Ishikawa (cell line): ENCODE measurements around the gene KIF15.

ENCODE experiments used
- CEBPB ChIP-seq: IDR thresholded peaks from 2 replicates; pipeline ENCODE4 v1.6.1; 2012
- EGR1 ChIP-seq: IDR thresholded peaks from 2 replicates; pipeline ENCODE4 v1.6.1; 2012
- EP300 ChIP-seq: IDR thresholded peaks from 2 replicates; pipeline ENCODE4 v1.6.1; 2012; ENCODE audit warnings: borderline replicate concordance
- NFIC ChIP-seq: IDR thresholded peaks from 2 replicates; pipeline ENCODE4 v1.6.1; 2012
- RAD21 ChIP-seq: IDR thresholded peaks from 2 replicates; pipeline ENCODE4 v1.6.1; 2012; ENCODE audit warnings: low read depth
- REST ChIP-seq: IDR thresholded peaks from 2 replicates; pipeline ENCODE4 v1.6.1; 2012; ENCODE audit warnings: low read depth, mild to moderate bottlenecking
- TAF1 ChIP-seq: IDR thresholded peaks from 2 replicates; pipeline ENCODE4 v1.6.1; 2012; ENCODE audit warnings: low read depth, mild to moderate bottlenecking
- TCF12 ChIP-seq: IDR thresholded peaks from 2 replicates; pipeline ENCODE4 v1.6.1; 2012; ENCODE audit warnings: low read depth
- ZBTB7A ChIP-seq: IDR thresholded peaks from 2 replicates; pipeline ENCODE4 v1.6.1; 2012; ENCODE audit warnings: low read depth
- TF ChIP-seq, protein P1 (sequence below): IDR thresholded peaks from 2 replicates; pipeline ENCODE4 v1.6.1; 2012

- TF ChIP-seq, protein P1, sequence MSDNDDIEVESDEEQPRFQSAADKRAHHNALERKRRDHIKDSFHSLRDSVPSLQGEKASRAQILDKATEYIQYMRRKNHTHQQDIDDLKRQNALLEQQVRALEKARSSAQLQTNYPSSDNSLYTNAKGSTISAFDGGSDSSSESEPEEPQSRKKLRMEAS = no peak
- TF ChIP-seq EGR1 (no peak), CEBPB (no peak), REST (no peak), ZBTB7A (no peak), TCF12 (no peak), TAF1 (no peak), EP300 (no peak), NFIC (no peak), RAD21 (no peak)
Measured at GRCh38 chr3:44890852-44891251, 129.3 kb downstream of the KIF15 start.
